HG02970 (cell line): ENCODE data around the gene FEV.

ENCODE experiments used
- ATAC-seq: cut with Tn5 transposase; IDR thresholded peaks from one replicate; pipeline ENCODE4 v1.9.1; 2021; ENCODE audit warnings: mild to moderate bottlenecking, moderate library complexity, moderate number of reproducible peaks; ENCODE audit not compliant: unreplicated experiment, low FRiP score

The FEV gene

DNA sequence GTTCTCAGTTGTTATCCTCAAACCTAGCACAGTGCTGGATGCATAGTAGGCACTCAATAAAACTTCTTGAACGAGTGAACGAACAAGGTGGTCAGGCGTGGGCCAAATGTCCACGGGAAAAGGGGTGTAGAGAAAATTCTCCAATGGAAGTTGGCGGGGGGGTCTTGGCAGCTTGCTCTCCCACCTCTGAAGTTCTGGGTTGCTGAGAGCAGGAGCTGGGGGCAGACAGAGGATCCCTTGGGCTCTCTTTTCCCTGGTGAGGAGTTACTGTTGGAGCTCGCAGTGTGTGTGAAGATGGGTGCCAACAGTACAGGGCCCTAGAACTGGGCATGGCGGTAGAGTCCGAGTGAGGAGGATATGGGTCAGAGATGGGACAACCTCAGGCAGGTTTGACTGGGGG, 10.6 kb upstream of the FEV start:
- ATAC-seq = no peak

GRCh38 chr2:218993345-218994315, 8.6 kb upstream of the FEV start, which contains the start of gene CRYBA2:
TSS of gene CRYBA2 (minus strand) at chr2:218993422. CDS start at chr2:218993176, 246 bp downstream.
- no peak for ATAC-seq

DNA sequence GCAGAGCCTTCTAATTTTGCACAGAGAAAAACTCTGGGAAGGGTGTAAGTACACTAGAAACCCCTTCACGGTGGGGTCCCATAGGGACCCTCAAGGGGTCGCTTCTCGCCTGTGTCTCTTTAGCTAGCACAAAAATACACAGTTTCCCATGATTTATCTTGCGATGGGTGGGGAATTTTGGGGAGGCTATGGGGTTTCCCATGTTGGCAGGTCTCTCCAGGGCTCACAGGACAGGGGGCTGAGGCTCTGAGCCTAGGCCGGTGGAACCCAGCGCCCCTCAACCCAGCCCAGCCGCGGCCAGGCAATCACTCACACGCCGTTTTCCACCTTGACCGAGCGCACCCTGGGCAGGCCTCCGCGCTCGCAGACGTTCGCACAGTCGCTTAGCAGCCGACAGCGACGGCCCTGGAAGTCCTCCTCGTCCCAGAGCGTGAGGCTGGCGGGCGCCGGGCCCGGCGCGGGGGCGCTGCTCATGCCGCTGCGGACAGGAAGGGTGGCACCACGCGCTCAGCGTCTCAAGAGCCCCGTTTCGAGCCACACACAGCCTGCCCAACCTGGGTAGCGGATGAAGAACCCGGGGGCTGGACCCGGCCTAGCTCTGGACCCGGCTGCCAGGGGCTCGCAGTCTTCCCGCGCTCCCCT, 7.8 kb upstream of the FEV start:
- no peak for ATAC-seq

DNA sequence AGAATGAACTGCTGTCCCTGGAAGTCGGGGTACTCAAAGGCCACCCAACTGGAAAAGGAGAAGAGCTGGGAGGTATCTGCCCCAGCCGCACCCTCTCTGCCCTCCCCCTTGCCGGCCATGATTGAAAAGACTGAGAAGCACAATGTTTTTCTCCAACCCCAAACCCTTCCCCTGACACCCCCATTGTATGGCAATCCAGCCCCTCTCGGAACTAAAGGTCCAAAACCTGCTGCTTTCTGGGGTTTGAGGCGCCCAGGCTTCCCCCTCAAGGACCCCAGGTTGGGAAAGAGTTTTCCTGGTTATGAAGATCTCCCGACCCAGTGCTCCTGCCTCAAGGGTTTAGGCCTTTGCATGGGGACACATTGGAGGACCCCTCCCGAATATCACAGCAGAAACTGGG, 7.2 kb upstream of the FEV start:
- no peak for ATAC-seq

DNA sequence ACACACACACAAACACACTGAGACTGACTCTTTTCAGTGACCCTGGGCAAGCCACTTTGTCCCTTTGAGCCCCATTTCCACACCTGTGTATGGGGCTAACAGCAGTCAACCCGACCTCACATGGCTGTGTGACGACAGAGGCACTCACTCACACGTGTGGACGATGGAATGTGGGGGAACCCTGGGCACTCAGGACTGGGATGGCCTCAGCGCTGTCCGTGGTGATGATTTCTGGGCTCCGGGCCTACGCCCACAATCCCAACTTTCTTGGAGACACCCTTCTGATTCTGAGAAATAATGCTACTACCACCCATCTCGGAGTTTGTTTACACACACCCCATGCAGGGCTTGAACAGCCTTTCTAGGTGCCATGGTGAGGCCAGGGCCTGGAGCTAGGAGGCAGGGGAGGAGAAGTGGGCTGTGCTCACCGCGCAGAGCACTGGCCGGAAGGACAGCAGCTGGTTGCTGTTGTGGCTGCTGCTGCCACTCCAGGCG, 6.7 kb upstream of the FEV start:
- ATAC-seq = no peak

GRCh38 chr2:218990612-218991011, 5.6 kb upstream of the FEV start:
- ATAC-seq = no peak

GRCh38 chr2:218990052-218990451, 5.1 kb upstream of the FEV start:
- ATAC-seq = no peak

DNA sequence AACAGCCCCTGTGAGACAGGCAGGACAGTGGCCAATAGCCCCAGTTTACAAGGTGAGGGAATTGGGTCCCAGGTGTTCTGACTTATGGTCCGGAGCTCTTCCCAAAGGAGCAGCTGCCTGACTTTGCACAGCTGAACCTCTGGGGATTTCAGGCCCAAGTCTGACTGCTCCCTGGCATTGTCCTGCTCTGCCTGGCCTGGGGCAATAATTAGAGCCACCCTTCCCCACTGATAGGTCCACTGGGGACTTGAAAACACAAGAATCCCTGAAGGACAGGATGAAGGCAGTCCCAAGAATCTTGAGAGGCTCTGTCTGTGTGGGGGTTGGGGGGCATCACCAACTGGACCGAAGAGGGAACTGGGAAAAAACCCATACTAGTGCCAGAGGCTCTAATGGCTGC, 3.7 kb upstream of the FEV start:
- ATAC-seq = no peak

GRCh38 chr2:218988164-218988563, 3.2 kb upstream of the FEV start:
- ATAC-seq = no peak

DNA sequence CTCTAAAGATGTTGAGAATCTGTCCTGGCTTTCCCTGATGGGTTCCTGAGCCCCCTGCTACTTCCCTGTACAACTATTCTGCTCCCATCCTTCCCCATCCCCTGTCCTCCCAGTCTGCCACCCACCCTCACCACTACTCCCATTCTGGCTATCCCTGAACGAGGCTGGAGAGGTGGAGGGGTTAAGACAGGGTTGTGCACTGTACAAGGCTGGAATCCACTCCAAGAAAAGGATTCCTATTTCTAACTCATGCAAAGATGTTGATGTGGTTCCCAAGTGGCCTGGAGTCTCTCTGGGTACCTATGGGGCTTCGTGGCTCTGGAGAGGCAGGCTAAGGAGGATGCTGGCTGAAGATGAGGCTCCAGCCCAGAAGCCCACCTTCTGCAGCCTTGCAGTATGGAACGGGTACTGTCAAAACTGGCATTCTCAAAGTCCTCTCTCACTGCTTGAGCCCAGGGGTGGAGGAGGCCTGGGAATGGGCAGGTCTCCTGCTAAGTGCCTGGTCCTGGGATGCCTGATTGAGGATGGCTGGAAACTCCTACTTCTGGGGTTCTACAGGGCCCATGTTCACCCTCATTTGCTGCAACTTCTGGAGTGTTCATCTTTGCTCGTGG, 1.3 kb upstream of the FEV start:
- no peak for ATAC-seq

DNA sequence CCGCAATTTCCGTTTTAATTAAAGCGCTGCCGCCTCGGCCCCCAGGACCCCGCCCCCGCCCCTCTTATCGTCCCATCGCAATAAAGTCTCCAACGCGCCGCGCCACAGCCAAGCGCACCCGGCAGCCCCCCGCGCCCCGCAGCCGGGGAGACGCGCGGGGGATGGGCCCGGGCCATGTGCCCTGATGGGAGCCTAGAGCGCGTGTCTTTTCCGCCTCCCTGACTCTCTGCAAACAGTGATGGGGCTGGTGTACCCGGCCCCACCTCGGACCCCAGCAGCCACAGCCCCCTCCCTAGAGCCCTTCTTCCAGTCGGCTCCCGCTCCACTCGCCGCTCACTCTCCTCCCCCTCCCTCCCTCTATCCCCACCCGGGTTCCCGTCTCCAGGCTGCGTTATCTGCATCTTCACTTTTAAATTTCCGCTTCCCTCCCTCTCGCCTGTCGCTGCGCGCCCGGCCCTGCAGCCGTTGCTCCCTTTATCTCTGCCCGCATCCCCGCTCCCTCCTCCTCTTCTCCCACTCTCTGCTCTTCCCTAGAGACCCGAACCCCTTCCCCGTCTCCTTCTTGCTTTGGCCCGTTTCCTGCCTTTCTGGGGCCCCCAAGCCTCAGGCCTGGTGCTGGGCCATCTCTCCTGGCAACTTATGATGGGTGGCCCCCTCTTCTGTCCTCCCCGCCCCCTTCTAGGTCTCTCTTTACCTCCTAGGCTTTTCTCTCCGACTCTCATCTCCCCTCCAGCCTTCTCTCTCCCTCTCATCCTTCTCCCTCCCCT, 524 bp upstream of the FEV start:
- ATAC-seq = no peak

GRCh38 chr2:218984239-218985020, 554 bp downstream of the FEV start:
- no peak for ATAC-seq

DNA sequence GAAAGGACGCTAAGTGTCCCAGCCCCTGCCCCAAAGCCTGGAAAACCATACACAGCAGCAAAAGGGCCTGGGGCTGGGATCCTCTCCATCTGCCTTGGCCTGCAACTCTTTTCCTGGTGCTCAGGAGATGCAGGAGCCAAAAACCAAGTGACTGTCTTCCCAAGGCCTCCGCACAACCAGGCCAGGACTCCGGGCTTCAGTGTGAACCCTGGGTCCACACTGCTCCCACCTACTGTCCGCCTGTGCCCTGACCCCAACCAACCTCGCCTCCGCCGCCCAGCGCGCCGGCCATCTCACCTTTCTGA, 1.1 kb downstream of the FEV start:
- no peak for ATAC-seq

DNA sequence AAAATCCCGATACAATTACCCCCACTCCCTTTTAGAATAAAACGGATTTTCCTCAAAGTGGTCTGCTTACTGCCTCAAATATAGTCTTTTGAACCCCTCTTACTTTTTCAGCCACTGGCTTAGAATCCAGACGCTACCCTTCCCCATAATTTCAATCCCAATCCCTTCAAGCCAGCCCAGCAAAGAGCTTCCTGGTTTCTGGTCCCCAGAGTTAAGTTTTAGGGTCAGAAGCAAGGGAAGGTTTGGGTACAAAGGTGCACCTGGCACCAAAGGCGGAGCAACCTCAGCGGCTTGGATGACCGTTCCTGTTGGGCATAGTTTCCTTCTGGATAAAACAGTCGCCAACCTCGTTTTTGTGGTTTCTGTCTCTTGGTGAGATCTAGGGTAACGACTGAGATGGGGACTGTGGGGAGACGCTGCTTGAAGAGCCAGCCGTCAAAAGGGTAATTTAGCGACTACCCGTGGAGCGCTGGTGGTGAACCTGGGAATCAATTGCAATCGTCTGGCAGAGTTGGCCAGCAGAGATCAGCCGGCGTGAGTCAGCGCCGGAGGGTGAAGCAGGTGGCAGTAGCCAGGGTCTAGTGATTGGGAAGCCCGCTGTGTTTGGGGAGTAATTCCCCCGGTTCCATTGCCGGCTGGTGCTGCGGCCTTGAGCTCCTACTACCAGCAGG, 1.6 kb downstream of the FEV start:
- no peak for ATAC-seq

- no peak for ATAC-seq
Measured at GRCh38 chr2:218982586-218983262, 2.3 kb downstream of the FEV start.

- no peak for ATAC-seq
Measured at GRCh38 chr2:218981881-218982585, 3.0 kb downstream of the FEV start.

DNA sequence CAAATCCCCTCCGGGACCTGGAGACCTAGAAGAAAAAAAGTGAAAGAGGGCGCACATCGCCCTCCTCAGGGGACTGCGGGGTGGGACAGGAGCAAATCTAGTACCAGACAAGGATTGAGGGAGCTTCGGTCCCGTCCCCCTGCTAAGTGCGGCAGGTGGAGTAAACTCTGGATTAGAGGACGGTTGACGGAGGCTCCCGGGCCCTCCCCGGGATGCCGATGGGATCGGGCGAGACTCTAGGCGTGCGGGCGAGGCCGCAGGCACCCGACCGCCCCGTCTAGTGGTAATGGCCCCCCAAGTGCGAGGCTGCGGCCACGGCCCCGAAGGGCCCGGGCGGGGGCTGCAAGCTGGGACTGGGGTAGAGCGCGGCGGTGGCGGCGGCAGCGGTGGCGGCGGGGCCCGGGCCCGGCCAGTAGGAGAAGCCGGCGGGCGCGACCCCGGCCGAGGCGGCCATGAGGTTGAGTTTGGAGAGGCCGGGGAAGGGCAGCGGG, 3.5 kb downstream of the FEV start:
- ATAC-seq = no peak
